H1 (cell line): ENCODE data around the gene FBXW8. TPM values are rescaled to one million over a fixed set of nuclear protein-coding genes. Genes with fewer than 3 reads are reported as not detected.

Source experiments
- CTCF ChIA-PET: fragments of 300-600 bp; sonication (Branson Sonifier 250); formaldehyde crosslinking; loops from one replicate; lab custom pipeline; 2021; ENCODE audit not compliant: partially characterized antibody; lab: Charles Lee
- POLR2A ChIA-PET: fragments of 300-600 bp; sonication (Branson Sonifier 250); formaldehyde crosslinking; loops from one replicate; lab custom pipeline; 2021; ENCODE audit warnings: inconsistent platforms; ENCODE audit not compliant: partially characterized antibody; lab: Charles Lee
- DNase-seq, 2 experiments: peaks; one replicate each; pipeline versions ENCODE4 v3.0.0 to v3.0.0-alpha.2; 2010 to 2022; ENCODE audit warnings: low spot score in 2 of 2, low read depth in 1 of 2, mixed read lengths in 1 of 2
- FAIRE-seq: peaks from 2 replicates; lab custom pipeline; 2011; peaks lifted over from hg19 to GRCh38; lab: Jason Lieb, UNC
- H2AFZ ChIP-seq: 2 replicates; pipeline ENCODE4 v1.8.1; 2012; ENCODE audit warnings: low read length, inconsistent platforms
- H2AK5ac ChIP-seq: 2 replicates; pipeline ENCODE4 v1.6.1; 2013; ENCODE audit warnings: low read depth, low read length
- H2BK120ac ChIP-seq: replicated peaks from 2 replicates; pipeline ENCODE3; 2013; ENCODE audit warnings: low read depth, low read length, inconsistent platforms
- H2BK12ac ChIP-seq: 2 replicates; pipeline ENCODE4 v1.6.1; 2013; ENCODE audit warnings: low read depth, low read length
- H2BK15ac ChIP-seq: 2 replicates; pipeline ENCODE4 v1.6.1; 2013; ENCODE audit warnings: low read length
- H2BK20ac ChIP-seq: 2 replicates; pipeline ENCODE4 v1.6.1; 2013; ENCODE audit warnings: low read length
- H2BK5ac ChIP-seq: 2 replicates; pipeline ENCODE4 v1.6.1; 2013; ENCODE audit warnings: low read depth, low read length
- H3K14ac ChIP-seq: 2 replicates; pipeline ENCODE4 v1.6.1; 2013; ENCODE audit warnings: inconsistent platforms; ENCODE audit not compliant: insufficient read length
- H3K18ac ChIP-seq: 2 replicates; pipeline ENCODE4 v1.6.1; 2013; ENCODE audit warnings: low read length; ENCODE audit errors: extremely low read depth
- H3K23ac ChIP-seq: 2 replicates; pipeline ENCODE4 v1.6.1; 2013; ENCODE audit warnings: inconsistent platforms; ENCODE audit not compliant: insufficient read length
- H3K23me2 ChIP-seq: 2 replicates; pipeline ENCODE4 v1.6.1; 2013; ENCODE audit warnings: low read depth, low read length
- H3K27ac ChIP-seq: 2 replicates; pipeline ENCODE4 v1.6.1; 2011; ENCODE audit warnings: low read depth, low read length, inconsistent platforms
- H3K27me3 ChIP-seq, 4 experiments: replicated peaks in 1 of 4; 1 replicate in 1 of 4; 2 replicates in 3 of 4; pipeline versions ENCODE4 v1.6.1 to v1.8.1; 2011 to 2013; ENCODE audit warnings: low read length in 3 of 4, mild to moderate bottlenecking in 3 of 4, inconsistent platforms in 2 of 4, mixed read lengths in 2 of 4, moderate library complexity in 1 of 4; ENCODE audit not compliant: control insufficient read depth in 3 of 4, insufficient read depth in 3 of 4; ENCODE audit errors: extremely low read depth in 1 of 4
- H3K36me3 ChIP-seq, 4 experiments: 2 replicates each; pipeline versions ENCODE4 v1.6.1 to v1.8.1; 2011 to 2013; ENCODE audit warnings: mild to moderate bottlenecking in 4 of 4, low read length in 3 of 4, moderate library complexity in 2 of 4, control low read depth in 1 of 4, inconsistent platforms in 1 of 4; ENCODE audit not compliant: insufficient read depth in 4 of 4, control insufficient read depth in 2 of 4
- H3K4ac ChIP-seq: replicated peaks from 2 replicates; pipeline ENCODE3; 2013; ENCODE audit warnings: low read length, low read depth, mixed read lengths, inconsistent platforms; ENCODE audit not compliant: insufficient read length
- H3K4me1 ChIP-seq, 4 experiments: replicated peaks in 1 of 4; 1 replicate in 1 of 4; 2 replicates in 3 of 4; pipeline versions ENCODE4 v1.6.1 to v1.8.1; 2011 to 2013; ENCODE audit warnings: low read length in 3 of 4, inconsistent platforms in 2 of 4, mixed read lengths in 1 of 4; ENCODE audit not compliant: insufficient read depth in 4 of 4, control insufficient read depth in 3 of 4
- H3K4me2 ChIP-seq, 2 experiments: 2 replicates each; pipeline versions ENCODE4 v1.6.1 to v1.8.1; 2011 to 2013; ENCODE audit warnings: low read depth in 2 of 2, low read length in 2 of 2, control low read depth in 1 of 2, inconsistent platforms in 1 of 2, mild to moderate bottlenecking in 1 of 2; ENCODE audit not compliant: insufficient read depth in 1 of 2
- H3K4me3 ChIP-seq, 4 experiments: fragments of 200-600, 300-600 bp in 1 of 4; sonication (generic), shearing (Covaris generic), sonication (Bioruptor Twin) in 1 of 4; 2 replicates each; pipeline versions ENCODE4 v1.5.1 to v1.8.1; 2011 to 2016; ENCODE audit warnings: low read length in 4 of 4, low read depth in 3 of 4, control low read depth in 2 of 4, inconsistent platforms in 2 of 4, mild to moderate bottlenecking in 2 of 4, mixed read lengths in 1 of 4, moderate library complexity in 1 of 4; ENCODE audit not compliant: insufficient read depth in 2 of 4; ENCODE audit errors: extremely low read depth in 1 of 4
- H3K56ac ChIP-seq: replicated peaks from 2 replicates; pipeline ENCODE3; 2013; ENCODE audit warnings: low read depth, mild to moderate bottlenecking, mixed read lengths, low read length, inconsistent platforms; ENCODE audit not compliant: insufficient read length
- H3K79me1 ChIP-seq: 2 replicates; pipeline ENCODE4 v1.6.1; 2013; ENCODE audit warnings: low read depth, low read length, control low read depth
- H3K79me2 ChIP-seq, 2 experiments: 2 replicates each; pipeline versions ENCODE4 v1.6.1 to v1.8.1; 2012 to 2013; ENCODE audit warnings: low read length in 2 of 2, mild to moderate bottlenecking in 2 of 2, inconsistent platforms in 1 of 2; ENCODE audit not compliant: insufficient read depth in 2 of 2, control insufficient read depth in 1 of 2
- H3K9ac ChIP-seq, 4 experiments: replicated peaks in 1 of 4; 1 replicate in 1 of 4; 2 replicates in 3 of 4; pipeline versions ENCODE4 v1.6.1 to v1.8.1; 2011 to 2013; ENCODE audit warnings: low read depth in 3 of 4, low read length in 3 of 4, control low read depth in 2 of 4, mild to moderate bottlenecking in 2 of 4, moderate library complexity in 2 of 4, inconsistent platforms in 1 of 4; ENCODE audit errors: extremely low read depth in 1 of 4
- H3K9me3 ChIP-seq, 2 experiments: 2 replicates each; pipeline versions ENCODE4 v1.6.1 to v1.8.1; 2012 to 2013; ENCODE audit warnings: mild to moderate bottlenecking in 2 of 2, moderate library complexity in 2 of 2, control low read depth in 1 of 2, inconsistent platforms in 1 of 2, low read depth in 1 of 2, low read length in 1 of 2, mixed read lengths in 1 of 2; ENCODE audit not compliant: insufficient read depth in 2 of 2
- H4K20me1 ChIP-seq, 2 experiments: replicated peaks in 1 of 2; 2 replicates each; pipeline versions ENCODE3 to v1.8.1; 2011 to 2013; ENCODE audit warnings: inconsistent platforms in 2 of 2, low read length in 2 of 2, mild to moderate bottlenecking in 1 of 2; ENCODE audit not compliant: insufficient read depth in 2 of 2, control insufficient read depth in 1 of 2
- H4K5ac ChIP-seq: 2 replicates; pipeline ENCODE4 v1.6.1; 2013; ENCODE audit warnings: low read length, low read depth, mixed read lengths, inconsistent platforms; ENCODE audit not compliant: insufficient read length
- H4K8ac ChIP-seq: 2 replicates; pipeline ENCODE4 v1.8.0; 2013; ENCODE audit warnings: mild to moderate bottlenecking, moderate library complexity, low read length, inconsistent platforms; ENCODE audit not compliant: insufficient read depth; ENCODE audit errors: extremely low read depth
- H4K91ac ChIP-seq: replicated peaks from 2 replicates; pipeline ENCODE3; 2013; ENCODE audit warnings: low read length, mixed read lengths, inconsistent platforms; ENCODE audit not compliant: insufficient read length
- BCL11A ChIP-seq, 2 experiments: IDR thresholded peaks; one replicate each; pipeline ENCODE4 v1.6.1; 2011; ENCODE audit warnings: low read depth in 2 of 2, low read length in 2 of 2, mild to moderate bottlenecking in 2 of 2
- CHD1 ChIP-seq: IDR thresholded peaks from 2 replicates; pipeline ENCODE4 v1.6.1; 2012; ENCODE audit warnings: low read depth, low read length, improper control_type of control experiment
- HDAC2 ChIP-seq, 2 experiments: fragments of 300-600 bp in 1 of 2; sonication (generic) in 1 of 2; IDR thresholded peaks; 2 replicates each; pipeline ENCODE4 v1.6.1; 2011 to 2012; ENCODE audit warnings: low read depth in 2 of 2, low read length in 2 of 2, mild to moderate bottlenecking in 2 of 2, moderate library complexity in 2 of 2, borderline replicate concordance in 1 of 2, inconsistent platforms in 1 of 2
- SIX5 ChIP-seq: IDR thresholded peaks from 2 replicates; pipeline ENCODE4 v1.6.1; 2011; ENCODE audit warnings: mild to moderate bottlenecking, low read depth, low read length
- SP1 ChIP-seq: IDR thresholded peaks from 2 replicates; pipeline ENCODE4 v1.6.1; 2011; ENCODE audit warnings: low read depth, low read length
- WGBS, 2 experiments: shearing (Covaris generic) in 1 of 2; methylation state at CpG; one replicate each; pipeline versions ENCODE4 v1.1.6 to v1.1.7; 2013 to 2015; ENCODE audit warnings: low lambda C conversion rate in 2 of 2, mixed read lengths in 2 of 2, inconsistent platforms in 1 of 2, low coverage in 1 of 2, missing lambda C conversion rate in 1 of 2; ENCODE audit not compliant: insufficient replicate concordance in 2 of 2, insufficient coverage in 1 of 2, insufficient read length in 1 of 2; ENCODE audit errors: extremely low coverage in 1 of 2, missing lambda C conversion rate in 1 of 2; 5-methylcytosine and 5-hydroxymethylcytosine counted together
- polyA plus RNA-seq, 7 experiments: library from polyadenylated mRNA; depleted of rRNA in 3 of 7; stranded (reverse) in 5 of 7; unstranded in 2 of 7; fragments of >200 nt in 5 of 7; fragments of 200-250 nt in 2 of 7; gene quantifications; 1 replicate in 5 of 7; 2 replicates in 1 of 7; 4 replicates in 1 of 7; pipeline versions ENCODE4 v1.2.1 to v1.2.3, GENCODE V29; 2011 to 2013; ENCODE audit warnings: missing spikeins in 2 of 7, mixed read lengths in 2 of 7
- total RNA-seq: library from RNA; stranded (reverse); fragmentation: NEBNext Ultra II Directional; extraction: Animal tissue kit (Norgen Biotek cat#: 25700); gene quantifications from 2 replicates; pipeline ENCODE4 v1.2.1, GENCODE V29; 2021
- TF ChIP-seq, protein P1 (sequence below): IDR thresholded peaks from 2 replicates; pipeline ENCODE4 v1.6.1; 2012; ENCODE audit warnings: inconsistent platforms

The FBXW8 gene
- total and polyA plus RNA-seq, 2 of the 8 experiments (the other 6 are each of a cell fraction or from before 2014, with no cell fraction given) = 15.8 to 16.0 TPM

DNA sequence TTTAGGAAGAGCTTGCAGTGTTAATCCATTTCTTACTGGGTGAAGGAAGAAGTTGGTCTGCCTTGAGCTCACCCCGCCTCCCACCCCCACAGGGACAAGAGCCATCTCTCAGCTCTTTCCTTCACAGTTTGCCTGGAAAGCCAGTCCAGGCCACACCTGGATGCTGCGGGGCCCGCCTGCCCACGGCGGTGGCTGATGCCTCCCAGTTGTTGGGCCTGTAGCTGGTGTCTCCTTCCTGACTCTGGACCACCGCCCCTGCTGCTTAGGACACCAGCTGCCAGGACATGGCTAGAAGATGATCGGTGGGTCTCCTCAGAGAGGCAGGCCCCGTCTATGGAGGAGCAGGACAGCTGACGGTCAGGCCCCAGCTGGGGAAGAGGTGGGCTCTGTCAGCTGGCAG lies 95.6 kb downstream of the FBXW8 start:
- H3K23me2 ChIP-seq = no peaks in the 10 kb centered on the region; the same call in 1 of the 2 replicates
- no peak overlapping the region for H3K9ac ChIP-seq
- H4K8ac ChIP-seq = no peak overlapping the region
- H2AK5ac ChIP-seq = no peak overlapping the region
- FAIRE-seq (no peak), DNase-seq (no peak)
- 98% methylated on average over 7 of the region's 9 CpGs; no CpG with 5 or more reads in 1 of the 2 experiments for WGBS, 2 experiments
- H3K4me1 ChIP-seq = peaks cover 4 to 28% (median 11%) of the 10 kb centered on the region in 4 experiments
- no peaks in the 10 kb centered on the region for H3K9me3 ChIP-seq
- no peak overlapping the region for H3K56ac ChIP-seq
- TF ChIP-seq SIX5 (no peak), SP1 (no peak), CHD1 (no peak), BCL11A (IDR thresholded peaks at IDR 0.05; ENCODE audit: low read depth in 2 of 2, low read length in 2 of 2) (no peak), HDAC2 (IDR thresholded peaks at IDR 0.05; ENCODE audit: borderline replicate concordance in 1 of 2, low read depth in 2 of 2, low read length in 2 of 2) (no peak)
- TF ChIP-seq, protein P1, sequence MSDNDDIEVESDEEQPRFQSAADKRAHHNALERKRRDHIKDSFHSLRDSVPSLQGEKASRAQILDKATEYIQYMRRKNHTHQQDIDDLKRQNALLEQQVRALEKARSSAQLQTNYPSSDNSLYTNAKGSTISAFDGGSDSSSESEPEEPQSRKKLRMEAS = no peak
- no peak overlapping the region for H3K27ac ChIP-seq
- no peak overlapping the region for H3K4me2 ChIP-seq
- H2BK15ac ChIP-seq = no peak overlapping the region
- H3K79me2 ChIP-seq = no peaks in the 10 kb centered on the region
- no peak overlapping the region for H2BK5ac ChIP-seq
- H3K36me3 ChIP-seq = no peaks in the 10 kb centered on the region; a peak in 1 of 8 replicates
- H3K4me3 ChIP-seq = no peak overlapping the region
- no peaks in the 10 kb centered on the region for H4K20me1 ChIP-seq
- no peaks in the 10 kb centered on the region for H3K27me3 ChIP-seq
- H3K14ac ChIP-seq = no peak overlapping the region
- H4K5ac ChIP-seq = no peak overlapping the region
- no peak overlapping the region for H3K18ac ChIP-seq
- no peak overlapping the region for H4K91ac ChIP-seq
- no peaks in the 10 kb centered on the region; the same call in 1 of the 2 replicates for H3K79me1 ChIP-seq
- no peak overlapping the region for H3K23ac ChIP-seq
- no peak overlapping the region for H2BK12ac ChIP-seq
- H2AFZ ChIP-seq = no peak overlapping the region
- ChIA-PET CTCF (interaction anchor here (0.8 to 1.5 kb wide), 3 partner anchors 14 to 143 kb away, joined by 3 to 5 read pairs (median 3); no protein-coding TSS in a partner anchor), POLR2A (interaction anchor here (1.5 kb wide), 1 partner anchor 184 kb away, joined by 3 read pairs; the partner anchor contains the start of gene FBXO21)
- H2BK120ac ChIP-seq = no peak overlapping the region
- H3K4ac ChIP-seq = no peak overlapping the region
- no peak overlapping the region for H2BK20ac ChIP-seq
